A673 (cell line): ENCODE data around the gene FAM168A.

Experiments used
- CTCF ChIP-seq: fragments of 300-800, 200-600 bp; sonication (generic); conservative IDR thresholded peaks from 2 replicates; pipeline ENCODE4 v1.5.1; 2017; ENCODE audit warnings: low read depth, mild to moderate bottlenecking, antibody characterized with exemption, low read length, moderate library complexity, mixed read lengths
- EZH2 ChIP-seq: fragments of 200-600 bp; sonication (generic); IDR thresholded peaks from 2 replicates; pipeline ENCODE4 v1.6.1; 2017; ENCODE audit warnings: borderline replicate concordance, low read depth, mild to moderate bottlenecking, mixed read lengths, antibody characterized with exemption, low read length; ENCODE audit not compliant: poor library complexity, severe bottlenecking

- TF ChIP-seq CTCF (no peak), EZH2 (no peak)
Measured at GRCh38 chr11:73372375-73372993, 225.4 kb downstream of the FAM168A start.
